Measurements from ENCODE around the gene RPRD1B. TPM values are rescaled to one million over a fixed set of nuclear protein-coding genes. Genes with fewer than 3 reads are reported as not detected.

Gene RPRD1B
- total and polyA plus RNA-seq, 2 of the 13 experiments (the other 11 are each of a cell fraction or from before 2014, with no cell fraction given), result 31.1 to 41.5 TPM

DNA sequence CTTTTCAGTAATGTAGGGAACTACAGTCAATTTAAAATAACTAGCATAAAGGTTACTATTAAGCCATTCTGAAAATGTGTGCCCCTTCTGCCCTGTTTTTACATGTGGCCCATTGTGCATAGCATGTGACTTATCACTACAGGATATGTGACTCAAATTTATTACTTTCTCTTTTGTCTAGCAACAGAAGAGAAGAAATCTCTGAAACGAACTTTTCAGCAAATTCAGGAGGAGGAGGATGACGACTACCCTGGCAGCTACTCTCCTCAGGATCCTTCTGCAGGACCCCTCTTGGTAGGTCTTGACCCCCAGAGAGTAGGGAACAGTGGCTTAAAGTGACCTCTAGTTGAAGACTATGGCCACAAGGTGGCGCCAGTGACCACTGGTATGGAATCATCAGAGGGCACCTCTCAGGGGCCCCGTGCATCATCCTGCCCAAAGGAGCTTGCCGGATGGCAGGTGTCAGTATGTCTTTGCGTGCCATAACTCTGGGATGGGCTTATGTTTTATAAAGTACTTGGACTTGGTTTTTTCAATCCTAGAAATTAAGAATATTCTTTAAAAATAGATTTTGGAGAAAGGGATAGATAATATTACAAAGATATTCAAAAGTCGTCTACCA lies 23.9 kb downstream of the RPRD1B start (continued):
- TF ChIP-seq, protein P1, sequence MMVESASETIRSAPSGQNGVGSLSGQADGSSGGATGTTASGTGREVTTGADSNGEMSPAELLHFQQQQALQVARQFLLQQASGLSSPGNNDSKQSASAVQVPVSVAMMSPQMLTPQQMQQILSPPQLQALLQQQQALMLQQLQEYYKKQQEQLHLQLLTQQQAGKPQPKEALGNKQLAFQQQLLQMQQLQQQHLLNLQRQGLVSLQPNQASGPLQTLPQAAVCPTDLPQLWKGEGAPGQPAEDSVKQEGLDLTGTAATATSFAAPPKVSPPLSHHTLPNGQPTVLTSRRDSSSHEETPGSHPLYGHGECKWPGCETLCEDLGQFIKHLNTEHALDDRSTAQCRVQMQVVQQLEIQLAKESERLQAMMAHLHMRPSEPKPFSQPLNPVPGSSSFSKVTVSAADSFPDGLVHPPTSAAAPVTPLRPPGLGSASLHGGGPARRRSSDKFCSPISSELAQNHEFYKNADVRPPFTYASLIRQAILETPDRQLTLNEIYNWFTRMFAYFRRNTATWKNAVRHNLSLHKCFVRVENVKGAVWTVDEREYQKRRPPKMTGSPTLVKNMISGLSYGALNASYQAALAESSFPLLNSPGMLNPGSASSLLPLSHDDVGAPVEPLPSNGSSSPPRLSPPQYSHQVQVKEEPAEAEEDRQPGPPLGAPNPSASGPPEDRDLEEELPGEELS (CRISPR knock-in tag; IDR thresholded peaks at IDR 0.05), result no peak
- TF ChIP-seq ZNF10 (CRISPR knock-in tag; IDR thresholded peaks at IDR 0.05; ENCODE audit: borderline replicate concordance, low read depth) (no peak), HDAC2 (CRISPR knock-in tag; IDR thresholded peaks at IDR 0.05) (peak; percentile 35; the same call in 1 of the 2 replicates), GATAD1 (CRISPR knock-in tag; IDR thresholded peaks at IDR 0.05) (no peak), ZNF510 (CRISPR knock-in tag; IDR thresholded peaks at IDR 0.05; ENCODE audit: low read depth) (no peak), ZNF225 (CRISPR knock-in tag; IDR thresholded peaks at IDR 0.05) (no peak), ZNF569 (CRISPR knock-in tag; IDR thresholded peaks at IDR 0.05; ENCODE audit: borderline replicate concordance) (no peak), MBD4 (IDR thresholded peaks at IDR 0.05; ENCODE audit: borderline replicate concordance, low read length) (no peak), ZNF616 (CRISPR knock-in tag; IDR thresholded peaks at IDR 0.05; ENCODE audit: low read depth) (no peak), NFKB2 (CRISPR knock-in tag; IDR thresholded peaks at IDR 0.05; ENCODE audit: borderline replicate concordance) (0 out of 2 replicates have a peak, but pooled peaks have one; percentile 60), ZBTB7B (CRISPR knock-in tag; IDR thresholded peaks at IDR 0.05) (peak; percentile 45; the same call in 1 of the 2 replicates), IRF2 (CRISPR knock-in tag; IDR thresholded peaks at IDR 0.05) (0 out of 2 replicates have a peak, but pooled peaks have one; percentile 31), ZNF878 (CRISPR knock-in tag; IDR thresholded peaks at IDR 0.05) (0 out of 2 replicates have a peak, but pooled peaks have one; percentile 33), ZNF431 (CRISPR knock-in tag; IDR thresholded peaks at IDR 0.05; ENCODE audit: borderline replicate concordance, low read depth) (no peak)
- TF ChIP-seq, protein P2, sequence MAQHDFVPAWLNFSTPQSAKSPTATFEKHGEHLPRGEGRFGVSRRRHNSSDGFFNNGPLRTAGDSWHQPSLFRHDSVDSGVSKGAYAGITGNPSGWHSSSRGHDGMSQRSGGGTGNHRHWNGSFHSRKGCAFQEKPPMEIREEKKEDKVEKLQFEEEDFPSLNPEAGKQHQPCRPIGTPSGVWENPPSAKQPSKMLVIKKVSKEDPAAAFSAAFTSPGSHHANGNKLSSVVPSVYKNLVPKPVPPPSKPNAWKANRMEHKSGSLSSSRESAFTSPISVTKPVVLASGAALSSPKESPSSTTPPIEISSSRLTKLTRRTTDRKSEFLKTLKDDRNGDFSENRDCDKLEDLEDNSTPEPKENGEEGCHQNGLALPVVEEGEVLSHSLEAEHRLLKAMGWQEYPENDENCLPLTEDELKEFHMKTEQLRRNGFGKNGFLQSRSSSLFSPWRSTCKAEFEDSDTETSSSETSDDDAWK (CRISPR knock-in tag; IDR thresholded peaks at IDR 0.05), result no peak
- TF ChIP-seq, protein P3, sequence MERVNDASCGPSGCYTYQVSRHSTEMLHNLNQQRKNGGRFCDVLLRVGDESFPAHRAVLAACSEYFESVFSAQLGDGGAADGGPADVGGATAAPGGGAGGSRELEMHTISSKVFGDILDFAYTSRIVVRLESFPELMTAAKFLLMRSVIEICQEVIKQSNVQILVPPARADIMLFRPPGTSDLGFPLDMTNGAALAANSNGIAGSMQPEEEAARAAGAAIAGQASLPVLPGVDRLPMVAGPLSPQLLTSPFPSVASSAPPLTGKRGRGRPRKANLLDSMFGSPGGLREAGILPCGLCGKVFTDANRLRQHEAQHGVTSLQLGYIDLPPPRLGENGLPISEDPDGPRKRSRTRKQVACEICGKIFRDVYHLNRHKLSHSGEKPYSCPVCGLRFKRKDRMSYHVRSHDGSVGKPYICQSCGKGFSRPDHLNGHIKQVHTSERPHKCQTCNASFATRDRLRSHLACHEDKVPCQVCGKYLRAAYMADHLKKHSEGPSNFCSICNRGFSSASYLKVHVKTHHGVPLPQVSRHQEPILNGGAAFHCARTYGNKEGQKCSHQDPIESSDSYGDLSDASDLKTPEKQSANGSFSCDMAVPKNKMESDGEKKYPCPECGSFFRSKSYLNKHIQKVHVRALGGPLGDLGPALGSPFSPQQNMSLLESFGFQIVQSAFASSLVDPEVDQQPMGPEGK (CRISPR knock-in tag; IDR thresholded peaks at IDR 0.05), result peak; percentile 57
- TF ChIP-seq, protein P4, sequence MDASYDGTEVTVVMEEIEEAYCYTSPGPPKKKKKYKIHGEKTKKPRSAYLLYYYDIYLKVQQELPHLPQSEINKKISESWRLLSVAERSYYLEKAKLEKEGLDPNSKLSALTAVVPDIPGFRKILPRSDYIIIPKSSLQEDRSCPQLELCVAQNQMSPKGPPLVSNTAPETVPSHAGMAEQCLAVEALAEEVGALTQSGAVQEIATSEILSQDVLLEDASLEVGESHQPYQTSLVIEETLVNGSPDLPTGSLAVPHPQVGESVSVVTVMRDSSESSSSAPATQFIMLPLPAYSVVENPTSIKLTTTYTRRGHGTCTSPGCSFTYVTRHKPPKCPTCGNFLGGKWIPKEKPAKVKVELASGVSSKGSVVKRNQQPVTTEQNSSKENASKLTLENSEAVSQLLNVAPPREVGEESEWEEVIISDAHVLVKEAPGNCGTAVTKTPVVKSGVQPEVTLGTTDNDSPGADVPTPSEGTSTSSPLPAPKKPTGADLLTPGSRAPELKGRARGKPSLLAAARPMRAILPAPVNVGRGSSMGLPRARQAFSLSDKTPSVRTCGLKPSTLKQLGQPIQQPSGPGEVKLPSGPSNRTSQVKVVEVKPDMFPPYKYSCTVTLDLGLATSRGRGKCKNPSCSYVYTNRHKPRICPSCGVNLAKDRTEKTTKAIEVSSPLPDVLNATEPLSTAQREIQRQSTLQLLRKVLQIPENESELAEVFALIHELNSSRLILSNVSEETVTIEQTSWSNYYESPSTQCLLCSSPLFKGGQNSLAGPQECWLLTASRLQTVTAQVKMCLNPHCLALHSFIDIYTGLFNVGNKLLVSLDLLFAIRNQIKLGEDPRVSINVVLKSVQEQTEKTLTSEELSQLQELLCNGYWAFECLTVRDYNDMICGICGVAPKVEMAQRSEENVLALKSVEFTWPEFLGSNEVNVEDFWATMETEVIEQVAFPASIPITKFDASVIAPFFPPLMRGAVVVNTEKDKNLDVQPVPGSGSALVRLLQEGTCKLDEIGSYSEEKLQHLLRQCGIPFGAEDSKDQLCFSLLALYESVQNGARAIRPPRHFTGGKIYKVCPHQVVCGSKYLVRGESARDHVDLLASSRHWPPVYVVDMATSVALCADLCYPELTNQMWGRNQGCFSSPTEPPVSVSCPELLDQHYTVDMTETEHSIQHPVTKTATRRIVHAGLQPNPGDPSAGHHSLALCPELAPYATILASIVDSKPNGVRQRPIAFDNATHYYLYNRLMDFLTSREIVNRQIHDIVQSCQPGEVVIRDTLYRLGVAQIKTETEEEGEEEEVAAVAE (CRISPR knock-in tag; IDR thresholded peaks at IDR 0.05; ENCODE audit: borderline replicate concordance), result no peak
- TF ChIP-seq, protein P5, sequence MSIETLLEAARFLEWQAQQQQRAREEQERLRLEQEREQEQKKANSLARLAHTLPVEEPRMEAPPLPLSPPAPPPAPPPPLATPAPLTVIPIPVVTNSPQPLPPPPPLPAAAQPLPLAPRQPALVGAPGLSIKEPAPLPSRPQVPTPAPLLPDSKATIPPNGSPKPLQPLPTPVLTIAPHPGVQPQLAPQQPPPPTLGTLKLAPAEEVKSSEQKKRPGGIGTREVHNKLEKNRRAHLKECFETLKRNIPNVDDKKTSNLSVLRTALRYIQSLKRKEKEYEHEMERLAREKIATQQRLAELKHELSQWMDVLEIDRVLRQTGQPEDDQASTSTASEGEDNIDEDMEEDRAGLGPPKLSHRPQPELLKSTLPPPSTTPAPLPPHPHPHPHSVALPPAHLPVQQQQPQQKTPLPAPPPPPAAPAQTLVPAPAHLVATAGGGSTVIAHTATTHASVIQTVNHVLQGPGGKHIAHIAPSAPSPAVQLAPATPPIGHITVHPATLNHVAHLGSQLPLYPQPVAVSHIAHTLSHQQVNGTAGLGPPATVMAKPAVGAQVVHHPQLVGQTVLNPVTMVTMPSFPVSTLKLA (IDR thresholded peaks at IDR 0.05), result peak; percentile 98
